Endothelial cell of umbilical vein (primary cell): ENCODE measurements around the gene LANCL1. TPM values are rescaled to one million over a fixed set of nuclear protein-coding genes. Genes with fewer than 3 reads are reported as not detected.

Source experiments
- BruUV-seq: library from RNA; stranded (reverse); fragments of 400-500 nt; replicated peaks from 2 replicates; lab custom pipeline; 2021; lab: Mats Ljungman, UMichigan
- CTCF ChIA-PET: fragments of 300-600, 350-600 bp; sonication (Branson Sonifier 250); formaldehyde crosslinking; loops from one replicate; lab custom pipeline; 2021; ENCODE audit warnings: antibody characterized with exemption, inconsistent platforms; lab: Charles Lee
- POLR2A ChIA-PET: fragments of 300-600, 350-600 bp; sonication (Branson Sonifier 250); formaldehyde crosslinking; loops from one replicate; lab custom pipeline; 2021; ENCODE audit warnings: antibody characterized with exemption, inconsistent platforms; lab: Charles Lee
- DNase-seq: peaks from one replicate; pipeline ENCODE4 v3.0.0-alpha.2; 2011; ENCODE audit warnings: low read depth, low spot score
- FAIRE-seq: peaks from 2 replicates; lab custom pipeline; 2011; peaks lifted over from hg19 to GRCh38; lab: Jason Lieb, UNC
- H2AFZ ChIP-seq: 2 replicates; pipeline ENCODE4 v1.6.0; 2012; ENCODE audit warnings: low read depth, low read length, control low read depth, inconsistent platforms
- H3K27ac ChIP-seq: 2 replicates; pipeline ENCODE4 v1.5.1; 2011; ENCODE audit warnings: low read depth, mild to moderate bottlenecking, control low read depth, low read length, moderate library complexity; ENCODE audit not compliant: insufficient read depth
- H3K27me3 ChIP-seq, 2 experiments: 2 replicates each; pipeline versions ENCODE4 v1.6.0 to v1.6.1; 2011; ENCODE audit warnings: low read length in 2 of 2, mixed read lengths in 1 of 2; ENCODE audit not compliant: control insufficient read depth in 2 of 2, insufficient read depth in 2 of 2
- H3K36me3 ChIP-seq, 2 experiments: 2 replicates in 1 of 2; 3 replicates in 1 of 2; pipeline ENCODE4 v1.5.1; 2011; ENCODE audit warnings: low read length in 2 of 2, mild to moderate bottlenecking in 1 of 2, moderate library complexity in 1 of 2; ENCODE audit not compliant: control insufficient read depth in 2 of 2, insufficient read depth in 2 of 2; ENCODE audit errors: extremely low read depth in 1 of 2
- H3K4me1 ChIP-seq: 3 replicates; pipeline ENCODE4 v1.5.1; 2011; ENCODE audit warnings: mild to moderate bottlenecking, low read length; ENCODE audit not compliant: control insufficient read depth, insufficient read depth; ENCODE audit errors: extremely low read depth
- H3K4me2 ChIP-seq: 2 replicates; pipeline ENCODE4 v1.6.1; 2011; ENCODE audit warnings: low read length, control low read depth, mixed read lengths; ENCODE audit not compliant: insufficient read depth
- H3K4me3 ChIP-seq, 3 experiments: fragments of 200-600 bp in 1 of 3; sonication (generic), shearing (Covaris generic) in 1 of 3; replicated peaks in 1 of 3; 2 replicates each; pipeline ENCODE4 v1.5.1; 2011 to 2016; ENCODE audit warnings: control low read depth in 3 of 3, low read length in 3 of 3, mild to moderate bottlenecking in 2 of 3, inconsistent platforms in 1 of 3, low read depth in 1 of 3, moderate library complexity in 1 of 3; ENCODE audit not compliant: insufficient read depth in 1 of 3
- H3K79me2 ChIP-seq: 2 replicates; pipeline ENCODE4 v1.6.0; 2012; ENCODE audit warnings: low read length, inconsistent platforms; ENCODE audit not compliant: control insufficient read depth, insufficient read depth
- H3K9ac ChIP-seq: replicated peaks from 2 replicates; pipeline ENCODE3; 2011; ENCODE audit warnings: low read length, control low read depth; ENCODE audit not compliant: insufficient read depth; ENCODE audit errors: extremely low read depth
- H3K9me1 ChIP-seq: replicated peaks from 3 replicates; pipeline ENCODE4 v1.6.0; 2011; ENCODE audit warnings: mild to moderate bottlenecking, low read length; ENCODE audit not compliant: control insufficient read depth, insufficient read depth; ENCODE audit errors: extremely low read depth
- H3K9me3 ChIP-seq: replicated peaks from 2 replicates; pipeline ENCODE4 v1.5.1; 2012; ENCODE audit warnings: low read length, inconsistent platforms; ENCODE audit not compliant: control insufficient read depth, insufficient read depth
- H4K20me1 ChIP-seq: replicated peaks from 2 replicates; pipeline ENCODE3; 2011; ENCODE audit warnings: mild to moderate bottlenecking, low read length; ENCODE audit not compliant: control insufficient read depth, insufficient read depth; ENCODE audit errors: extremely low read depth
- CTCF ChIP-seq, 2 donors: IDR thresholded peaks; 1 replicate in 1 of 2; 2 replicates in 1 of 2; pipeline ENCODE4 v1.5.1; 2011; ENCODE audit warnings: low read length in 2 of 2, mild to moderate bottlenecking in 2 of 2, moderate library complexity in 2 of 2, control low read depth in 1 of 2, inconsistent platforms in 1 of 2, low read depth in 1 of 2; ENCODE audit not compliant: insufficient read depth in 1 of 2; ENCODE audit errors: extremely low read depth in 1 of 2
- EZH2 ChIP-seq: IDR thresholded peaks from 2 replicates; pipeline ENCODE4 v1.6.1; 2012; ENCODE audit warnings: borderline replicate concordance, low read depth, mild to moderate bottlenecking, moderate library complexity, low read length, inconsistent platforms; ENCODE audit not compliant: severe bottlenecking
- FOS ChIP-seq: IDR thresholded peaks from 2 replicates; pipeline ENCODE4 v1.6.1; 2011; ENCODE audit warnings: mild to moderate bottlenecking, low read length, moderate library complexity, borderline replicate concordance; ENCODE audit not compliant: insufficient read depth
- GATA2 ChIP-seq: IDR thresholded peaks from 2 replicates; pipeline ENCODE4 v1.7.0; 2011; ENCODE audit warnings: low read depth, mild to moderate bottlenecking, moderate library complexity, mixed read lengths, low read length; ENCODE audit not compliant: insufficient read length, insufficient read depth
- JUN ChIP-seq: IDR thresholded peaks from 2 replicates; pipeline ENCODE4 v1.6.1; 2011; ENCODE audit warnings: borderline replicate concordance, low read depth; ENCODE audit not compliant: insufficient read length, insufficient read depth
- MAX ChIP-seq: IDR thresholded peaks from 2 replicates; pipeline ENCODE4 v1.6.1; 2011; ENCODE audit not compliant: insufficient read depth, insufficient read length
- MYC ChIP-seq: IDR thresholded peaks from one replicate; pipeline ENCODE4 v1.6.1; 2011; ENCODE audit warnings: mild to moderate bottlenecking, low read depth, low read length
- POLR2A ChIP-seq: IDR thresholded peaks from 2 replicates; pipeline ENCODE4 v1.6.1; 2012; ENCODE audit warnings: low read depth, mild to moderate bottlenecking, control low read depth, low read length
- POLR2AphosphoS5 ChIP-seq: IDR thresholded peaks from 2 replicates; pipeline ENCODE4 v1.6.1; 2012; ENCODE audit warnings: low read depth, mild to moderate bottlenecking, control low read depth, low read length, moderate library complexity; ENCODE audit not compliant: insufficient read depth
- dilution Hi-C: fragments of 300-500 bp; cut with MboI; formaldehyde crosslinking; loops from one replicate; pipeline ENCODE4 v1.15.0; 2019; ENCODE audit warnings: low sequenced_read_pairs; ENCODE audit not compliant: extremely low pct_ligation_motif_present
- intact Hi-C: fragments of 100-400 bp; cut with micrococcal nuclease; formaldehyde crosslinking; loops from one replicate; pipeline ENCODE4 v1.10.0; 2022
- polyA plus RNA-seq, 4 experiments: library from polyadenylated mRNA; depleted of rRNA in 3 of 4; stranded (reverse) in 3 of 4; unstranded in 1 of 4; fragments of >200 nt; gene quantifications; 2 replicates each; pipeline versions ENCODE4 v1.2.1 to v1.2.3, GENCODE V29; 2011 to 2012; ENCODE audit warnings: missing spikeins in 1 of 4
- total RNA-seq: library from RNA; stranded (reverse); gene quantifications from 2 replicates; pipeline ENCODE4 v1.2.3, GENCODE V29; 2021

The LANCL1 gene
- total and polyA plus RNA-seq, 2 donors (not counting 3 experiments of a cell fraction or from before 2014, with no cell fraction given): 22.9 to 24.2 TPM

- no peak for FAIRE-seq
- BruUV-seq: no TSS peak
- no peak for DNase-seq
- H3K9ac ChIP-seq: no peak overlapping the region
- CTCF ChIA-PET: no interaction called here
- H3K79me2 ChIP-seq: no peaks in the 10 kb centered on the region
- no peak overlapping the region for H2AFZ ChIP-seq
- H3K4me3 ChIP-seq: no peak overlapping the region
- no peaks in the 10 kb centered on the region for H3K9me1 ChIP-seq
- intact Hi-C loops (loop anchor here (10.0 kb wide), 1 partner anchor 474 kb away; the partner anchor contains the start of gene RPE), dilution Hi-C loops (no loop called here)
- H4K20me1 ChIP-seq: no peaks in the 10 kb centered on the region
- peaks cover 2% of the 10 kb centered on the region for H3K4me1 ChIP-seq
- no peaks in the 10 kb centered on the region for H3K36me3 ChIP-seq
- no peaks in the 10 kb centered on the region for H3K9me3 ChIP-seq
- no peak overlapping the region for H3K4me2 ChIP-seq
- H3K27me3 ChIP-seq: peaks cover 0 to 2% of the 10 kb centered on the region in 2 experiments
- TF ChIP-seq JUN (no peak), POLR2AphosphoS5 (no peak), POLR2A (no peak), MAX (no peak), FOS (no peak), MYC (no peak), GATA2 (no peak), CTCF (IDR thresholded peaks at IDR 0.05; ENCODE audit: extremely low read depth in 1 of 2, insufficient read depth in 1 of 2, low read depth in 1 of 2, low read length in 2 of 2) (no peak), EZH2 (no peak)
- H3K27ac ChIP-seq: no peak overlapping the region
- POLR2A ChIA-PET: no interaction called here
Observed at GRCh38 chr2:210478661-210479060, 2.1 kb upstream of the LANCL1 start.
